ENCODE measurements around the gene NOXA1.
A peak's percentile ranks its signal among the peaks of the same experiment; 100 is the strongest.

The NOXA1 gene

DNA sequence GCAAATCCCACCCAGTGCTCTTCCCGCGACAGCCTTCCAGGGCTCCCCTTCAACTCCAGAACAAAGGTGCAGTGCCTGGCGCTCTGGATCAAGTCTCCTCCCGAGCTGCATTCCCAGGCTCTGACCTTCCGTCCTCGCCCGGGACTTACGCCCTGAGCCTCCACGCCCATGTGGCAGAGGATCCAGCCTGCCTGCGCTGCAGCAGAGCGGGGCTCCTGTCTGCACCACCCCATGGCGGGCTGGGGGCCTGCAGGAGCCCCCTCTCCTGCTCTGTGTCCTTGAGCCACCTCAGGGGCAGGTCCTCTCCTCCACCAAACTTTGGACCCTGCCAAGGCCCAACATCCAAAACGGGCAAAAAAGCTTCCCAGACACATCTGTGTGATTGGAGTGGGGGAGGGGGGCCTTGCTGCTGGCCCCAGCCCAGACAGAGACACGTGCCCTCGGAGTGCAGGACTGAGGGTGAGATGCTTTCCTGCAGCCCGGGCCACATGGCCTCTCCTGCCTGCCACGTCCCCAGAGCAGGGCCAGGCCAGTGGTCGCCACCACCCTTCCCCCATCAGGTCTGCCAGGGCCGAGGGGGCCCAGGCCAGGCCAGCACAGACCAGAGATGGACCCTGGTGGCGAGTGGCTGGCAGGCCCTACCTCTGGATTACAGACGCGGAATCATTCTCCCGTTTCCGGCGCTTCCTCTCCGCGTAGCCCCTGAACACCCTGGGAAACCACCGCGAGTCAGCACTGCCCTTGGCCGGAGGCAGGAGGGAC lies 31.6 kb downstream of the NOXA1 start:
- DNase-seq (ENCODE audit: low read depth) = peak; percentile 41

DNA sequence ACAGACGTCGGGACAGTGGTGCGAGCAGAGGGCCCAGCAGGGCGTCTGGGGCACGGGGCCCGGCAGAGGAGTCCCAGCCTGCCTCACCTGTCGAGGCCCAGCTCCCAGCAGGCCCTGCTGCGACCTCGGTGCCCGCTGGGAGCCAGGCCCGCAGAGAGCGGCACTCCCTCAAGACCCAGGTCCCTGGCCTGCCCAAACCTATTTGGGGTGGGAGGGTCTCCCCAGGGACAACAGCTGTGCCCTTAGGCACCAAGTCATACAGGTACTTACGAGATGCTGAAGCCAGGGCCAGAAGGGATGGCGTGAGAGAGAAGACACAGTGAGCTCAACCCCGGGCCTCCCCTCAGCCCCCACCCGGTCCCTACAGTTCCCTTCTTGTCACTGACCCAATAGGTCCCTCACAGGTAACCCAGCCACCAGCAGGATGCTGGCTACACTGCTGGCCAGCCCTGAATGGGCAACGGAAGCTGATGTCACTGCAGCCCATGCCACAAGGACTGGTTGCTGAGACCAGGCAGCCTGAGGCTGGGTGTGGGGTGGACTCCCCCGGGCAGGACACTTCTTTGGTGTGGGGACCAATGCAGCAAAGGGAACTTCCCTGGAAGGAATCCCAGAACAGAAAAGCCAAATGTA lies 32.3 kb downstream of the NOXA1 start:
- no peak for DNase-seq (ENCODE audit: low read depth)

DNA sequence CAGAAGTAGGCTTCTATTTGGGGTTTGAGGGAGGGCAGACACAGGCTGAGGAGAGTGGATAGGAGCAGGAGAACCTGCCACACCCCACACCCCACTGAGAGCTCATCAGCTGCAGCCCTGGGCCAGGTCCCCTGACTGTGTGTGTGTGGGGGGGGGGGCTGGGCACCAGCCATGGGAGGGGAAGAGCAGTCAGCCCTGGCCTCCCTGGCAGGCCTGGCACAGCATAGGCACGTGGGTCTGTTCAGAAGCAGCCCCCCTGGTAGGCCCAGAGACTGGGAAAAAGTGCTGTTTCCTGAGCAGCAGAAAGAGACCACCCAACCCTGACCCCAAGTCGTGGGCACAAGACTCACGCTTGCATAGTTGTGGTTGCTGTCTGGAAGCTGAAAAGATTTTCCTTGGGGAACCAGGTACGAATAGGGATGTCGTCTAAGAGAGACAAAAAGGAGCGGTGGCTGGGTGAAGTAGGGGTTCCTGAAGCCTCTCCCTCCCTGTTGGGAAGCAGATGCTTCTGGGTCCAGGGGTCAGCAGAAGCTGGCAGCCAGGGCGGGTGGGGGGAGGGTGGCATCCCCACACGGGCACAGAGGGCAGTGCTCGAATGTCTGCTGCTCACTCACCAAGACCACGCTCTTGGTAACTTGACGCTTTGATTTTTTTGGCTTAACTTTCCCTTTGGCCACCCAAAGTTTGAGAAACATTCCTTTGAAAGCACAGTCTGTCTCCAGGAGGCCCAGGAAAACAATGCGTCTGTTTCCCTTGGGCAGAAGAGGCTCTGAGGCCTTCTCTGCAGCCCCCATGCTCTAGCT lies 33.1 kb downstream of the NOXA1 start:
- DNase-seq (ENCODE audit: low read depth) = no peak

DNA sequence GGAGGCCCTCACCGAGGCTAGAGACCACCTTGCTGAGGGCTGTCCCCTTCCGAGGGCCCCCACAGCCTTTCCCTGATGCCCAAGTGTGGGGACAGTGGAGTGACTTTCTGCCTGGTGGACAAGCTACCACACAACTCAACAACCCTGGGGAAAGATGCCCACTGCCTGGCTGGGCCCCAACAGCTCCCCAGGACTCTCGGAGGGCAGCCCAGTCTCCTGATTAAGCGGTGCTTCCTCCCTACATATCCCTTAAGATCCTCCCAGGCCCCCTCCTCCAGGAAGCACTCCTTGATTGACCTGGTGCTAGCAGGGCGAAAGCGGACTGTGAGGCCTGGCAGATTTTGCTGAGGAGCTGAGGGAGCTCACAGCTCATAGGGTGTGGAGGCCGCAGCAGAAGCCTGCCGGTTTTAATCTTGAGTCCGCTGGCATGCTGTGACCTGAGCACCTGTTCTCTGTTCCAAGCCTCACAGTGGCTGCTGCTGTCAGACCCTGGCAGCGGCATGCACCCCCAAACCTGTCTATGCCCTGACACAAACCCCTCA lies 33.7 kb downstream of the NOXA1 start:
- no peak for DNase-seq (ENCODE audit: low read depth)

DNA sequence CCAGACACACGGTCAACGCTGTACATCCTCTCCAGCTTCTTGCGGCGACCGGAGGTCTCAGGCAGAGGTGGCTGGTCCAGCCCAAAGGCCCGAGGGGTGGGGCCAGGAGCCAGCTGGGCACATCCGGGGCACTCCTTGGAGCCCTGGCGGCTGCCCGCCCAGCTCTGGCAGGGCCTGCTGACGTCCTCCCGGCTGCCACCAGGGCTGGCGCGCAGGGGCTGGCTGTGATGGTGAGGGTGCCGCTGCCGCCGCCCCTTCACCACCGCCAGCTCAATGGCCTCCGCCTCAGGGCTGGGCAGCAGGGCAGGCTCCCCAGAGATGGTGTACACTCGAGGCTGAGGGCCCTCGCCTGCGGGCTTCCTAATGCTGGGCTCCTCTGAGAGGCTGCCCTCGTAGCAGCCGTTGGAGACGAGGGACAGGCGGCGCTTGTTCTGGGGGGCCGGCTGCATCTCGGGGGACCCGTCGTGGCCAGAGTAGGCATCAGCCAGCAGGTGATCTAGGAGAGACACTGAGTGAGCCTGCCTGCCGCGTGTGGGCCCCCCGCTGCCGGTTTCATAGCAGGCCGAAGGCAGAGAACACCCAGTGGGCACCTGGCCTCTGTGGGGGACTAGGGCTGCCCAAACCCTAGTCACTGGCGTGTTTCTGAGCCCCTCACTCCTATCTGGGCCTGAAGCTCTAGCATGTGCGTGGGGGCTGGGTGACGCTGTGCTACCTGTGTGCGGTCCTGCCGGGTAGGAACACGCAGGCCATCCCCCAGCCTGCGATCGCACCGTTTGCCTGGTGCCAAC lies 34.4 kb downstream of the NOXA1 start:
- no peak for DNase-seq (ENCODE audit: low read depth)

DNA sequence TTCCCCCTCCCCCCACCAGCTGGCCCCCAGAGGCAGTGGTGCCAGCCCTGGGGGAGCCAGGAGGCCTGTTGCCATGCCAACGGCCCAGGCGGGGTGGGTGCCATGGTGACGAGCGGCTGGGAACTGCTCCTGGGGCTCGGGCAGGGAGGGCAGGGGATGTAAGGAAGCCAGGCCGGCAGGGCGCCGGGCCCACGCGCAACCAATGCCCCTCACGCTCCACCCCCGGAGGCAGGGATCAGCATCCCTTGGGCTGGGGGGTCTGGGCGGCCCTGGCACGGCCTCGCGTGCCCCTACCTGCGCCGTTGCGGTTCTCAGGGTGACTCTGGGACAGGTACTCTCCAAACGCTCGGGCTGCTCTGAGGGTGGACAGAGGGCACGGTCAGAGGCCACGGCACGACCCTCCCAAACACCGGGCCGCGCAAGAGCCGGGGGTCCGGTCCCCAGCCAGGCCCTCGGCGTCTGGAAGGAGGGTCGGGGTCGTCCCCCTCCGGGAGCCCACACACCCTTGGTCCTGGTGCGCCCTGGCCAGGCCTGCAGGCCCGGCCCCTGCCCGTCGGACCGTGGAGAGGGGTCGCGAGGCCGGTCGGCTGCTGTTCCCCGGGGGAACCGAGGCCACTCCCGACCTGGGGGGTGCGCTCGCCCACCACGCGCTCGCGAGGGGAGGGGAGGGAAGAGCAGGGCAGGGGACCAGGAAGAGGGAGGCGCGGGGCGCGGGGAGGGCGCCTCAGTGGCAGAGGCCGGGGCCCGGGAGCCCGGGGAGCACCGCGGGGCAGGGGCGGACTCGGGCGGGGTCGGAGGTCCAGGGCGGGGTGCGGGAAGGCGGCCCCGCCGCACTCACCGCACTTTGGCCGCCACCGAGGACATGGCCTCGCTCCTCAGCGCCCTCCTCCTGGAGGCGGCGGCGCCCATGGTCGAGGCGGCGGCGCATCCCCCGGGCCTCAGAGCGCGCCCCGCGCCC lies 35.3 kb downstream of the NOXA1 start:
- no peak for DNase-seq (ENCODE audit: low read depth)

DNA sequence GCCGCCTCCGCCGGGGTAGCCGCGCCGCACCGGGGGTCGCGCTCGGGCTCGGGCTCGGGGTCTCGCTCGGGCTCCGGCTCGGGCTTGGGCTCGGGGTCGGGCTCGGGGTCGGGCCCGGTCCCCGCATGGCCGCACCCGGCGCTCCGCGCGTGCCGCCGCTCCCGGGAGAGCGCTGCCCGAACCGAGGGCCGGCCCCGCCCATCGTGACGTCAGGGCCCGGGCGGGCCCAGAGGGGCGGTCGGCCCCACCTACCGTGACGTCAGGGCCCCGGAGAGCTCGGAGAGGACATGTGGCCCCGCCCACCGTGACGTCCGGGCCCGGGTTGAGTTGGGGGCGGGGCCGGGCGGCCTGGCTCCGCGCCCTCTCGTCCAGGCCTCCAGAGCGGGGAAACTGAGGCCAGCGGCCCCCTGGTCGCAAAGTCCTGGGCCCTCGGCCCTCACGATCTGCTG lies 36.0 kb downstream of the NOXA1 start, which contains the start of gene NSMF:
Gene NSMF, minus strand, starts transcription at position 183 of the 449 bp plus-strand sequence. CDS start 232 bp downstream, outside the sequence.
- peak; percentile 75 for DNase-seq (ENCODE audit: low read depth)

DNA sequence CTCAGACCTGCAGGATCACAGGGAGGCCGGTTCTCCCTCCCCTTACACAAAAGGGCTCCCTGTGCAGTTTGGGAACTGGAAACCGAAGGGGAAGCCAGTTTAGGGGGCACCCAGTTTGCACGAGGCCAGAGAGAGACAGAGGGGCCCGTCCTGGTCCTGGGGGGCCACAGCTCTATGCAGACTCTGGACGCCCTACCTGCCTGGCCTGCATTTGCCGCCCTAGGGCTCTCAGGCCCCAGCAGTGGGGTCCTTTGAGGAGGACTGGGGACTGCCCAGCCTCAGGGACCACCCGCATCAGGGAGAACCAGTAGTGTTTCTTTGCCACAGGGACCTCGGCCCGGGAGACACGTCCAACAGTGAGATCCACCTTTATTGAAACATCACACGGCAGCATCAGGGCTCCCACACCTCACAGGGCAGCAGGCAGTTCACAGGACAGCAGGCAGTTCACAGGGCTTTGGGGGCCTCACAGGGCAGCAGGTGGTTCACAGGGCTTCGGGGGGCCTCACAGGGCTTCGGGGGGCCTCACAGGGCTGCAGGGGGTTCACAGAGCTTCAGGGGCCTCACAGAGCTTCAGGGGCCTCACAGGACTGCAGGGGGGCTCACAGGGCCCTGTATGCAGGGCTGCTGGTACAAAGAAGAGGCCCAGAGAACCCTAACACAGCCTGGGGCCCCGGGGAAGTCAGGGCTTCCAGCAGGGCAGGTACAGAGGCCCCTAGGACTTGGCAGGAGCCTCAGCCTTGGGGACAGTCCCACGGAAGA lies 36.6 kb downstream of the NOXA1 start:
- DNase-seq (ENCODE audit: low read depth) = no peak

DNA sequence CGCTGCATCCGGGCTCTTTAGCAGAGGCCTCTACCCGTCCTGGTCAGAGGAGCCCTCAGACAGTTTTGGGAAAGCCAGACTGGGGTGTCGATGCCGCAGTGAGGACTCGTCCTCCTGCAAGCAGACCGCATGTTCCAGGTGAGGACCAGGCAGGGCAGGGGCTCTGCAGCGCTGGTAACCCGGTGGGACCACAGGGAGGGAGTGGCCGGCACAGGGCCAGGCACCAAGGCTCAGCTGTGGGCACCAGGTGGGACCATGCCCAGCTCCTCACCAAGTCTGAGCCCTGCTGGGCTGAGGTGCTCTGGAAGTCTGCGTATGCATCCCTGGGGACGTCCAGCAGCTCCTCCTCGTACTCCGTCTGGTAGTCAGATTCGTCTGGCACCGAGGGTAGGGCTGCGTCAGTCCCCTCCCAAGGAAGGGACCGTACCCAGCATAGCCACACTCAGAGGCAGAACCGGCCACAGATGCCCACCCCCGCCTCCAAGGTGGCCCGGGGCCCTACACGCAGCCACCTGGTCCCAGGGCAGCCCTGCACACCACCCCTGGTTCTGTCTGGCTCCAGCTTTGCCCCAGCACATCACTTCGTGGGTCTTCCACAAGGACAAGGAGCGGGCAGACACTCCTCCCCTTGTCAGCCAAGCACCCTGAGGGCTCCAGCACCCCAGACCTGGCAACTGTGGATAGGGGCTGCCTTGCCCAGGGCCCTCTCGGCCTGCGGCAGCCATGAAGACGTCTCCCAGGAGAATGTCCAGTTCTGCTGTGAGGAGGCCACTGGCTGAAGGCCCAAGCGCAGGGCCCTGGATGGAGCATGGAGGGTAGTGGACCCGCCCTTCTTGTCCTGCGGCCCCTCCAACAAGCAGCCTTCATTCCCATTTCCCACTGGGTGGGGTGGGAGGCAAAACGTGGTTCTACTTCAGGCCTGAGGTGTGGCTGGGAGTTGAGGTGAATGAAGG lies 37.4 kb downstream of the NOXA1 start:
- DNase-seq (ENCODE audit: low read depth) = no peak

DNA sequence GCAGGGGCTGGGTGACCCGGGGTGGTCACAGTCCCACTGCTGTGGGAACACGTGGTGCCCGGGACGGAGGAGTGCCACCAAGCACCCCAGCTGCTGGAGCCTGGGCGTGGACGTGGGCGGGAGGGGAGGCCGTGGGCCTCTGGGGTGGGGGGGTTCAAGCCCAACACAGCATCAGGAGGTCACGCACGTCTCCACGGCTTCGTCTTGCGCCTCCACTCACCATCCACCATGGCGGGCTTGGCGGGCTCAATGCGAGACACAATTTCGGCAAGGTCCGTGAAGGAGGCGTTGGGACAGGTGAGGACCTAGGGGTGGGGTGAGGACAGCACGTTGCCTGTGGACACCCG lies 38.1 kb downstream of the NOXA1 start:
- DNase-seq (ENCODE audit: low read depth) = no peak

DNA sequence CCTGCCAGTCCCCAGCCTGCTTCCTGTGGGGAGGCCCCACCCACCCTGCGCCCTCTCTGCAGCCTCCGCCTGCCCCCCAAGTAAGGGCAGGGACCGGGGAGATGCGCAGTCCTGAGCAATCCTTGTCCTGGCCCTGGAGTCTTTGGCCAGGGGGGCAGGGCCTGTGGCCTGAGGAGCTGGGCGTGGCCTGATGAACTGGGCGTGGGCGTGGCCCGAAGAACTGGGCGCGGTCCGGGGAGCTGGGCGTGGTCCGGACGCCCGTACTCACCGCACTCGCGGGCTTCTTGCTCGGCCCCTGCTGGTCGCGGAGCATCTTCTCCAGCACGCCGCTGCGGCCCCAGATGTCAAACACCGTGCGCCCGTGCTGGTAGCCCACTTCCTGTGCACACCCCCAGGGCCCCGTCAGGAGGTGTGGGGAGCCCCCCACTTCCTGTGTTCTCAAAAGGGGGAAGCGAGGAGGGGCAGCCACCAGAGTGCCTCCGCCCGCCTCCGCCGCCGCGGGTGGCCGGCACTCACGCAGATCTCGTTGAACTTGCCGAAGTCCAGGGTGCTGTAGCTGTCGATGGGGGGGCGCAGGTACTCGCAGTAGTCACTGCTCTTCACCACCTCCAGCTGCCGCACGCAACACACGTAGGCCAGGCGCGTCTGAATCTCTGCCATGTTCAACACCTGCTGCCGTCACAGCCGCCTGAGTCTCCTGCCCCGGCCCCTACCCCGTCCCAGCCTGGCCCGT lies 38.6 kb downstream of the NOXA1 start:
- DNase-seq (ENCODE audit: low read depth) = peak; percentile 68

DNA sequence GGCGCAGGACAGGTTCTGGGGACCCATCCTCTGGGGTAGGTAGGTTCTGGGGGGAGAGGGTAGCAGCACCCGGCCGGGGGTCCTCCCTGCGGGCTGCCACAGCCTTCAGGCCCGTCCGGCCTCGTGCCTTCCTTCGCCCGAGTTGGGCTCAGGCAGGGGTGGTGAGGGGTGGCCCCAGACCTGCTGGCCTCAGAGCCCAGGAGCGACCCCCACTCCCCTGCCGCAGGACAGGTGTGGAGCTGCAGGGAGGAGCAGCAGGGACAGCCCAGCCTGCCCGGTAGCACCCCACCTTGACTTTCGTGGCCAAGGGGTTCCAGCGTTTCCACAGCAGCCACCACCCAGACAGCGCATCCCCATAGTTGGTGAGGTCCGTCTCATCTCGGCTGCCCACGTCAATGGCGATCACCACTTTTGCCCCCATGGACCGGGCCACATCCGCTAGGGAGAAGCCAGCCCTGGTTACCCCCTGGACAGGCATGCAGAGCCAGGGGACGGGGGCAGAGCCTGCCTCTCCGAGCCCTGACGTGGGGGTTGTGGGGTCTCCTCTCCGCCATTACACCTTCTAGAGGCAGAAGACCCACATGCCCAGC lies 39.3 kb downstream of the NOXA1 start:
- DNase-seq (ENCODE audit: low read depth) = no peak

DNA sequence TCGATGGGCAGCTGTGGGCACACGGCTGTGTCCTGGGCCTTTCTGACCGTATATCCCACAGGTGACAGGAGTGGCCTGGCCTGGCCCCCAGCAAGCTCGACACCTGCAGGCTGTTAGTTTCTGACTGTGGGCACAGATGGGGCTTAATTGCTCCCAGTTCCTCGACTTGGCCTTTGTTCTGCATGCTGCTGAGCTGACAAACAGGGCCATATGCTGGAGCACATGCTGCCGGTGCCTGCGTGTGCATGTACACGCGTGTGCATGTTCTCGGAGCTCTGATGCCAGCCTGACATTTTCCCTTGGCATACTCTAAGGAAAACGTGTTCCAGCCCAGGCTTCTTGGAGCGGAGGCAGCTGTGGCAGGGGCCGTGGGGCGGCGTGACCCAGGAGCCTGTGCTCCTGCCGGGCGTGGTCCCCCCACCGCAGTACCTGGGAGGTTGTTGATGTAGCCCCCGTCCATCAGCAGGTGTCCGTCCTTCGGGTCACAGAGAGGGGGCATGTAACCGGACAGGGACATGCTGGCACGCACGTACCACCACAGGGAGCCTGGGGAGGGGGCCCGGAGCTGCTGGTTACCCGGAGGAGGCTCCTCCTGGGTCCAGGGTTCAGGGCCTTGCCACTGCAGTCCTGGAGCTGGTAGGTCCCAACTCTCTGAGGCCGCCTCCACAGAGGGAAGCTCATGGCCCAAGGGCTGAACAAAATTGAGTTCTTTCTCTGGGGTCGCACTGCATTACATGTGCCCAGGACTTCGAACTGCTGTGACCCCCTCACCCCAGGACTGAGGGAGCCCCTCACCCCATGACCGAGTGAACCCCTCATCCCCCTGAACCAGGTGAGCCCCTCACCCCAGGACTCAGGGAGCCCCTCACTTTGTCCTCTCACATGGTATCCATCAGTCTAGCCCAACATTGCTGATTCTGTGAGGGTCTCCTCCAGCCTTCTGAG lies 40.1 kb downstream of the NOXA1 start:
- DNase-seq (ENCODE audit: low read depth) = no peak

DNA sequence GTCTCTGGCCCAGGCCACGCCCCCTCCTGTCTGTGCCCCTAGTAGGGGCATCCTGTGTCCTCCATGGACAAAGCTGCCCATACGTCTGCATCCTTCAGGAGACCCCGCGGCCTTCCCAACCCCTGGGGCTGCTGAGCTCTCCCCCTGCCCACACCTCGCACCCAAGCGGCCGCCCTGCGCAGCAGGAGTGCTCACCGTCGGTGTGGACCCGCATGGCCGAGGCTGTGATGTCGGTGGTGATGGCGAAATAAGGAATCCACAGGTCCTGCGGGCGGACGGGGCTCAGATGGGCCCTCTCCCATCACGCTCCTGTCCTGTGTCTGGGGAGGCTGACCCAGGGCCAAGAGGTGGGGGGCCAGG lies 40.7 kb downstream of the NOXA1 start:
- DNase-seq (ENCODE audit: low read depth) = no peak

DNA sequence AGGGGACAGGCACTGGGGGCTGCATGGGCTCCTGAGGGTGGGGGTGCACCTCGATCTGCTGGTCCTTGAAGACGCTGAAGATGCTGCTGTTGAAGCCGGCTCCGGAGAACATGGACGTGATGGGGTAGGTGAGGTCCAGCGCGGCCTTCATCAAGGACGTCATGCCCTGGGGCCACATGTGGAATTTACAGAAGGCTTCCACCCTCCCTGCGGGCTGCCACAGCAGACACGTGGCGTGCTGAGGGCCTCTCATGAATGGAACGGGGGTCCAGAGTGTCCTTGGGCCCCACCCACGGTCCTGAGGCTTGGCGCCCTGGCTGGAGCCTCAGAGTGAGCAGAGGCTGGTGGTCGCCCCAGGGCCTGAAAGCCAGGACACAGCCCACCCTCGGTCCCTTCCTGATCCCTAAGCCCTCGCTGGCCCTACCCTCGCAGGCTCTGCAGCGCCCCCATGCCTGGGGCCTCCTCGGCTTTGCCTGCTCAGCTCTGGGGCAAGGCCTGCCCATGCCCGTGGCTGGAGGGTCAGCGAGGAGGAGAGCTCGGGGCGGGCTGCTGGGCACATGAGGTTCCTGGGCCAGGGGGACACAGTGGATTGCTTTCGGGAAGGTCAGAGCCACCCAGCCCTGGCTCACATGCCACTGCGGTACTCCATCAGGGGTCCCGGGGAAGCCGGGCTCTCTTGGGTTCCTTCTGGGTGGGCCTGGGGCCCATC lies 41.3 kb downstream of the NOXA1 start:
- no peak for DNase-seq (ENCODE audit: low read depth)

Measured in amniotic epithelial cell (primary cell).